22Rv1 (cell line): ENCODE results near the gene ZNF43.
"Not testable (repeated sequence)": the region's sequence is repeated elsewhere in the genome, so short reads cannot be mapped to it uniquely, and the experiment has no call there.

Source experiments
- H3K27ac ChIP-seq: fragments of 450-650 bp; 2 replicates; pipeline ENCODE4 v1.5.1; 2017
- ZFX ChIP-seq: fragments of 450-650 bp; IDR thresholded peaks from 2 replicates; pipeline ENCODE4 v1.6.1; 2017; ENCODE audit warnings: antibody characterized with exemption, borderline replicate concordance
- TF ChIP-seq, protein P1 (sequence below): fragments of 450-650 bp; IDR thresholded peaks from 2 replicates; pipeline ENCODE4 v1.5.1; 2017; ENCODE audit warnings: mild to moderate bottlenecking

Gene ZNF43

DNA sequence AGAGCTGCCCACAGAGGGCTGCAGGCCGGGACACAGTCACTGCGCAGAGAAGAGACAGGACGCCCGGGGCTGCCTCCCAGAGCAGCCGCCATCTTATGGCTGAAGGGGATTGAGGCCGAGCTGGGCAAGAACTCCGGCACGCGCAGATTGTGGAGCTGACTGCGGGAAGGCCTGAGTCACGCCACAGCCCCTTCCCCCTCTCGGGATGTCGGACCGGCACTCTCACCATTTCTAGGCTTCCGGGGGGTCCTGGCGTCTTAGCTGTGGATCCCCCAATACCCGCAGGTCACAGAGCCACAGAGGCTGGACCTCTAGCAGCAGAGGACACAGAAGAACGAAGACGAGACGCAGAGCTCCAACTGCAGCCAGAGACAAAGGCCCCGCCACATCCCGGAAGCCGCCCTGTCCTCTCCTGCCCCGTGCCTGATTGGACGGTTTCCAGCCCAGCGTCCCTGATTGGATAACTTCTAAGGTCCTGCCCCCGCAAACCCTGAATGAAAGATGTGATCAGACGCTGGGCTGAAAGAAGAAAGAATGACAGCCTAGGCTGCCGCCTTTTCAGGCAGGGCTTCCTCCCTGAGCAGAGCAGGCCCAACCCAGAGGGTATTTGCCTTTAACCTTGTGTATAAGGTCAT, at the start of gene ZNF43:
Gene ZNF43 (minus strand): TSS at position 373 of the 635 bp plus-strand sequence. CDS start 144 bp downstream, at position 229.
- TF ChIP-seq ZFX = no peak
- TF ChIP-seq, protein P1, sequence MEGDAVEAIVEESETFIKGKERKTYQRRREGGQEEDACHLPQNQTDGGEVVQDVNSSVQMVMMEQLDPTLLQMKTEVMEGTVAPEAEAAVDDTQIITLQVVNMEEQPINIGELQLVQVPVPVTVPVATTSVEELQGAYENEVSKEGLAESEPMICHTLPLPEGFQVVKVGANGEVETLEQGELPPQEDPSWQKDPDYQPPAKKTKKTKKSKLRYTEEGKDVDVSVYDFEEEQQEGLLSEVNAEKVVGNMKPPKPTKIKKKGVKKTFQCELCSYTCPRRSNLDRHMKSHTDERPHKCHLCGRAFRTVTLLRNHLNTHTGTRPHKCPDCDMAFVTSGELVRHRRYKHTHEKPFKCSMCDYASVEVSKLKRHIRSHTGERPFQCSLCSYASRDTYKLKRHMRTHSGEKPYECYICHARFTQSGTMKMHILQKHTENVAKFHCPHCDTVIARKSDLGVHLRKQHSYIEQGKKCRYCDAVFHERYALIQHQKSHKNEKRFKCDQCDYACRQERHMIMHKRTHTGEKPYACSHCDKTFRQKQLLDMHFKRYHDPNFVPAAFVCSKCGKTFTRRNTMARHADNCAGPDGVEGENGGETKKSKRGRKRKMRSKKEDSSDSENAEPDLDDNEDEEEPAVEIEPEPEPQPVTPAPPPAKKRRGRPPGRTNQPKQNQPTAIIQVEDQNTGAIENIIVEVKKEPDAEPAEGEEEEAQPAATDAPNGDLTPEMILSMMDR = no peak
- peak within 1 kb of the TSS; percentile 96 for H3K27ac ChIP-seq

DNA sequence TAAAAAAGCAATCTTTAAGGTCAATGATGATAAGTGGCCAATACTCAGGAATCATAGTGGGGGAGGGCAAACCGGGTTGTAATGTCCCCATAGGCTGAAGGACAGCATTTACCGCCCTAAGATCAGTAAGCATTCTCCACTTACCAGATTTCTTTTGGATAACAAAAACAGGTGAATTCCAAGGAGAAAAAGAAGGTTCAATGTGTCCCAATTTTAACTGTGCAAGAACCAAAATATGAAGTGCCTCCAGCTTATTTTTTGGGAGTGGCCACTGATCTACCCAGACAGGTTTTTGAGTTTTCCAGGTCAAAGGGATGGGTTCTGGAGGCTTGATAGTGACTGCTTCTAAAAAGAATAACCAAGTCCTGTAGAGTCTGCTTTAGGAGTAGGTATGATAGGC, 49.5 kb upstream of the ZNF43 start:
- H3K27ac ChIP-seq = not testable (repeated sequence)

DNA sequence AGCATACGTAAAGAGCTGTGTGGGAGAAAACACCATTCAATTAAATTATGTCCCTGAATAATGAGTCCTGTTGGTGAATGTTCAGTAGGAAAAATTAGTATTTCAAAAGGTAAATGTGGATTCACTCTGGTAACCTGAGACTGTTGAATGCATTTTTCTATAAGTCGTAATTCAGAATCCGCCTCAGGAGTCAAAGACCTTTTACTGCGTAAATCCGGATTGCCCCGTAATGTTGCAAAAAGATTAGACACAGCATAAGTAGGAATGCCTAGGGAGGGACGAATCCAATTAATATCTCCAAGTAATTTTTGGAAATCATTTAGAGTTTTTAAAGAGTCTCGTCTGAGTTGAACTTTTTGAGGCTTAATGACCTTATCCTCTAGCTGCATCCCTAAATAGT, 48.8 kb upstream of the ZNF43 start:
- not testable (repeated sequence) for H3K27ac ChIP-seq

DNA sequence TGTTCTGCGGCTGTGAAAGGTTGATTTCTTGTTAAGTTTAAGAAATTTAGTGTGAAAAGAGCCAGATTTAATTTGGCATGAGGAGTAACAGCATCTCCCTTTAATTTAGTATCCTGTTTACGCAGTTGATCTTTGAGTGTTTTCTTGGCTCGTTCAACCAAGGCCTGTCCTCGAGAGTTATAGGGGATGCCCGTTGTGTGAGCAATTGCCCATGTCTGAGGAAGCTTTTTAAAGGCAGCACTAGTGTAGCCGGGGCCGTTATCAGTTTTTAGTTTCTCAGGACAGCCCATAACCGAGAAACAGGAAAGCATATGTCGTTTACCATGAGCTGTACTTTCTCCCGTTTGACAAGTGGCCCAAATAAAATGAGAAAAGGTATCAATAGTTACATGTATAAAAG, 47.5 kb upstream of the ZNF43 start:
- H3K27ac ChIP-seq = no peak overlapping the region
- TF ChIP-seq, protein P1 = no peak
- TF ChIP-seq ZFX = no peak

DNA sequence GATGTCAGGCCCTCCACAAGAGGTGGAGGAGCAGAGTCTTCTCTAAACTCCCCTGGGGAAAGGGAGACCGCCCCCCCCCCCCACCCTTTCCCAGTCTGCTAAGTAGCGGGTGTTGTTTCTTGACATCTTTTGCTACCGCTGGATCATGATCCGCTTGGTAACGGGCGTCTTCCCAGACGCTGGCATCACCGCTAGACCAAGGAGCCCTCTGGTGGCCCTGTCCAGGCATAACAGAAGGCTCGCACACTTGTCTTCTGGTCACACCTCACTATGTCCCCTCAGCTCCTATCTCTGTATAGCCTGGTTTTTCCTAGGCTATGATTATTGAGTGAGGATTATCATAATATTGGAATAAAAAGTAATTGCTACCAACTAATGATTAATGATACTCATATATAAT, 44.8 kb upstream of the ZNF43 start:
- TF ChIP-seq, protein P1 = peak; percentile 43
- H3K27ac ChIP-seq = not testable (repeated sequence)

DNA sequence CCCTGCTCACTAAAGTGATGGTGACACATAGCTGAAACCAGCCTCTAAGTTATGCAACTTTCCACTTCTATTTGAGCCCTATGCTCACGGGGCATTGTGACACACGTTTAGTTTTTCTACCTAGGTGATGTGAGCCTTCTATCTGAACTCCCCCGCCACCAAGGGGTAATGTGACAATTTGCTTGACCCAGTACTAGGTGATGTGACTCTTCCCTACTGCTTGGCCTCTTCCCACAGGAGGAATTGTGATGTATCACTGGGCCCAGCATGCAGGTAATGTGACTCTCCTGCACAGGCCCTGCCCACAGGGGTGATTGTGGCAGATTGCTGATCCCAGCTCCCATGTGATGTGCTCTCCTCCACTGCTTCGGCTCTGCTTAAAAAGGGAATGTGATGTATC, 42.7 kb upstream of the ZNF43 start:
- H3K27ac ChIP-seq = no peak overlapping the region
- TF ChIP-seq ZFX = no peak
- TF ChIP-seq, protein P1 = no peak

DNA sequence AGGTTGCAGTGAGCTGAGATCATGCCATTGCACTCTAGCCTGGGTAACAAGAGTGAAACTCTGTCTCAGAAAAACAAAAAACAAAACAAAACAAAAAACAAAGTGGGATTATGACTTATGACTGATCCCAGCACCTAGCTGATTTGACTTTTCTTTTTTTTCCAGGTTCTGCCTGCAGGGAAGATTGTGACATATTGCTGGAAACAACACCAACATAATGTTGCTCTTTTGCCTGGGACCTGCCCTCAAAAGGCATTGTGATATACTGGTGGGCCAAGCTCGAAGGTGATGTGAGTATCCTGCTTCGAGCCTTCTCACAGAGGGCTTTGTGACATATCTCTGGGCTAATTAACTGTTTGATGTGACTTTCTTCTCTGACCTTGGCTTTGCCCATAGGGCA, 42.0 kb upstream of the ZNF43 start:
- H3K27ac ChIP-seq = no peak overlapping the region
- TF ChIP-seq, protein P1 = no peak
- no peak for TF ChIP-seq ZFX

DNA sequence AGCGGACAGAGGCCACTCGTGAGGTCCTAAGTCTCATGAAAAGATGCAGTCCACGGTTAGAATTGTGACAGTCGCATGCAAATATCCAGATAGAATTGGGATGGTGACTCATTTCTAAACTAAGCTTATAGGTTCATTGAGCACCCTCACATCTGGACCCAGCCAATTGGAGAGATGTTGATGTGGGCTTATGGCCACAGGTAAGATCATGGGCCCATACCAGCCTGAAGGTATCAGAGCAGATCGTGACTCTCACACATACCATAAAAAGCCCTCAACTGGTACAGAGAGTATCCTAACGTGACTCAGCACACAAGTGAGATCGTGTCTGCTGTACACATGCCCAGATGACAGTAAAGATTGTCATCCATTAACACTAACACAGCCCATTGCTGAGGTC, 40.6 kb upstream of the ZNF43 start:
- H3K27ac ChIP-seq = not testable (repeated sequence)

DNA sequence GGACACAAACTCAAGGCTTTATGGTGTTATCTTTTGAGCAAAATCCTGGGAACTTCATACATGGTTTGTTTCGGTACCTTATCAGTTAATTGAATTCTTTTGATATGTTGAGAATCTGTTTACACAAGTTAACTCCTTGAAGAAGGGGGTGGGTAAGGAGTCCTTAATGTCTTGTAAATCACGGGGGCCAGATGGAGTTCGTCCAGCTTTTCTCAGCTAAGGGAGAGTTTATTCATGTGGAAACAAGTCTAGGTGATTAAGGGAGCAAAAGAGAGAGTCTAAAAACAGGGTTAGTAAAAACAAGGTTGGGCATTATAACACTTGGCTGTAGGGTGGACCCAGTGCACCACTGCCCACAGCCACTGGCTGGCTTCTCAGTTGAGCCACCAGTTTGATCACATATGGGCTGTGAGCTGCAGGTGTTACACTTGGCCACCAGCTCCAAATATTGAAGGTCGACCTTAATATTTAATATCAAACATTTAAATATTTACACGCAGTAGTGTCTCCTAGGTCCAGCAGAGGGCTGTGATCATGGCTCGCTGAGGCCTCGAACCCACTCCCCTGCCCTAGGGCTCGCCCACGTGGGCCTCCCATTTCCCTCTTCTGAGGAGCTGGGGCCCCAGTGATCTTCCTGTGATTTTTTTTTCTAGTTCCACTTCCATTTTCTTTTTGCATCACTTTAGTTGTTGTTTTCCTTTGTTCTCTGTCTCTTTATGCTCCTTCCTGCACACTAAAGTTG, 21.0 kb upstream of the ZNF43 start:
- no peak overlapping the region for H3K27ac ChIP-seq
- TF ChIP-seq ZFX = no peak
- TF ChIP-seq, protein P1 = no peak
